Heart right ventricle (tissue), 16 donors: Measurements from ENCODE around the gene YPEL4. TPM values are rescaled to one million over a fixed set of nuclear protein-coding genes. Genes with fewer than 3 reads are reported as not detected.

Experiments used
- ATAC-seq, 8 donors: fragments of 200-7000 bp; cut with Tn5 transposase; one replicate each; pipeline ENCODE4 v1.9.1; 2020; ENCODE audit warnings: mild to moderate bottlenecking in 8 of 8, moderate library complexity in 8 of 8, moderate number of reproducible peaks in 1 of 8
- DNase-seq, 2 donors: peaks; one replicate each; pipeline ENCODE4 v3.0.0-alpha.2; 2020
- H3K27ac ChIP-seq, 10 donors: fragments of 200-600 bp; sonication (generic) in 2 of 10; one replicate each; pipeline versions ENCODE4 v1.5.0 to v1.8.0; 2020 to 2022; ENCODE audit warnings: mild to moderate bottlenecking in 3 of 10
- H3K27me3 ChIP-seq, 7 donors: fragments of 200-600 bp; one replicate each; pipeline ENCODE4 v1.8.0; 2021 to 2022; ENCODE audit warnings: mild to moderate bottlenecking in 2 of 7
- H3K36me3 ChIP-seq, 9 donors: fragments of 200-600 bp; sonication (generic) in 1 of 9; one replicate each; pipeline versions ENCODE4 v1.5.0 to v1.8.0; 2020 to 2022; ENCODE audit warnings: mild to moderate bottlenecking in 2 of 9
- H3K4me1 ChIP-seq, 9 donors: fragments of 200-600 bp; sonication (generic) in 1 of 9; one replicate each; pipeline versions ENCODE4 v1.5.0 to v1.8.0; 2020 to 2022; ENCODE audit warnings: mild to moderate bottlenecking in 4 of 9
- H3K4me3 ChIP-seq, 10 donors: fragments of 200-600 bp; sonication (generic) in 2 of 10; one replicate each; pipeline versions ENCODE4 v1.5.0 to v1.8.0; 2020 to 2022; ENCODE audit warnings: mild to moderate bottlenecking in 7 of 10, moderate library complexity in 2 of 10
- H3K9me3 ChIP-seq, 11 donors: fragments of 200-600 bp in 10 of 11; sonication (generic) in 2 of 11; one replicate each; pipeline versions ENCODE4 v1.5.0 to v1.8.0; 2013 to 2022; ENCODE audit warnings: mild to moderate bottlenecking in 2 of 11, control low read depth in 1 of 11, moderate library complexity in 1 of 11
- WGBS, 2 donors: extraction: QIAGEN DNeasy Blood & Tissue Kit; methylation state at CpG; one replicate each; pipeline ENCODE4 v1.1.7; 2013; ENCODE audit warnings: inconsistent platforms in 1 of 2; 5-methylcytosine and 5-hydroxymethylcytosine counted together
- intact Hi-C, 10 donors: fragments of 100-400 bp; cut with DNase I; formaldehyde crosslinking; loops; one replicate each; pipeline versions ENCODE4 v1.11.1 to v1.14.2; 2022
- polyA plus RNA-seq, 2 donors: library from polyadenylated mRNA; stranded (reverse); fragments of 200-250 nt; gene quantifications; one replicate each; pipeline ENCODE4 v1.2.3, GENCODE V29; 2013
- total RNA-seq, 10 donors: library from RNA; stranded (reverse); fragmentation: NEBNext Ultra II Directional in 3 of 10; extraction: Animal tissue kit (Norgen Biotek cat#: 25700) in 3 of 10; gene quantifications; one replicate each; pipeline versions ENCODE4 v1.2.1 to v1.2.4, GENCODE V29; 2021 to 2023
- TF ChIP-seq, protein P1 (sequence below), 9 donors: fragments of 200-600 bp; sonication (generic) in 2 of 9; IDR thresholded peaks; one replicate each; pipeline versions ENCODE4 v1.5.0 to v1.8.0; 2021 to 2022; ENCODE audit warnings: antibody characterized with exemption in 9 of 9, mild to moderate bottlenecking in 5 of 9, moderate library complexity in 1 of 9
- donor health status: Arrhythmogenic right ventricular cardiomyopathy.
- donor health status: ischemic (EF 13 %, LVEDD 7.1; RV severe dilation, severe dysfunction).
- donor health status: healthy with polysubstance abuse.
- donor health status: DM: no; HTN: yes; CAD: no.
- donor health status: DM: no; HTN: no; CAD: no.
- donor health status: ischemic (EF 25% LVEDD 6.9; RV normal size, moderate dysfunction).
- donor health status: ischemic (EF 25% LVEDD 5.7; RV mildly dilated, moderate dysfunction).
- donor health status: healthy.
- donor health status: DM: yes; HTN: yes; CAD: no.
- donor health status: Ischemic cardiomyopathy.
- donor health status: ischemic (EF 35%, LVEDD 5.7; RV mildly dilated, moderate dysfunction).
- donor health status: nonischemic (EF 11% LVEDD 7.7; RV severe dilation, severe dysfunction).
- donor health status: DM: yes; HTN: yes; CAD: no.
- donor health status: PGD.
- donor health status: ischemic (EF 29% LVEDD 5.4; RV normal size, mild dysfunction).
- donor health status: nonischemic (EF 23%, LVEDD 6.1; RV moderate dilation, normal function).

YPEL4 gene
- total and polyA plus RNA-seq, 12 donors: 0.17 to 3.4 (median 0.55) TPM; not detected in 1

DNA sequence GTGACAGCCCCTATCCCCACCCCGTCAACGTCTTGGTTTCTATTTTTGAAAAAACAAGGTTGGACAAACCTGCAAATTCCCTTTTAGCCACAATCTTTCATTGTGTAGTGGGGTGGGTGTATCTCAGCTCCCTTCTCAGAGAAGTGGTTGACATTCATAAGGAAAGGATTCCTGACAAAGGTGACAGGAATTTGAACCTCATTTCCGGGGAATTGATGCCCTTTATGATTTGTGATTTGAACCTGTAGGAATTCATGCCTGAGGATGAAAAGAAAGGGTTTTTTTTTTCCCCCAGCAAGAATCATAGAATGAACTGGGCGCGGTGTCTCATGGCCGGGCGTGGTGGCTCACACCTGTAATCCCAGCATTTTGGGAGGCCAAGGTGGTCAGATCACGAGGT, 14.5 kb downstream of the YPEL4 start:
- DNase-seq (no peak), ATAC-seq (no peak)
- intact Hi-C loops: no loop called here
- H3K4me1 ChIP-seq: peaks cover 8 to 22% (median 19%) of the 10 kb centered on the region in 9 donors
- no peaks in the 10 kb centered on the region for H3K9me3 ChIP-seq
- H3K27ac ChIP-seq: no peak overlapping the region
- no peak overlapping the region for H3K4me3 ChIP-seq
- 87 to 89% methylated on average over 8 of the region's 8 CpGs for WGBS, 2 donors
- peaks cover 0 to 42% (median 0%) of the 10 kb centered on the region in 7 donors for H3K27me3 ChIP-seq
- TF ChIP-seq, protein P1, sequence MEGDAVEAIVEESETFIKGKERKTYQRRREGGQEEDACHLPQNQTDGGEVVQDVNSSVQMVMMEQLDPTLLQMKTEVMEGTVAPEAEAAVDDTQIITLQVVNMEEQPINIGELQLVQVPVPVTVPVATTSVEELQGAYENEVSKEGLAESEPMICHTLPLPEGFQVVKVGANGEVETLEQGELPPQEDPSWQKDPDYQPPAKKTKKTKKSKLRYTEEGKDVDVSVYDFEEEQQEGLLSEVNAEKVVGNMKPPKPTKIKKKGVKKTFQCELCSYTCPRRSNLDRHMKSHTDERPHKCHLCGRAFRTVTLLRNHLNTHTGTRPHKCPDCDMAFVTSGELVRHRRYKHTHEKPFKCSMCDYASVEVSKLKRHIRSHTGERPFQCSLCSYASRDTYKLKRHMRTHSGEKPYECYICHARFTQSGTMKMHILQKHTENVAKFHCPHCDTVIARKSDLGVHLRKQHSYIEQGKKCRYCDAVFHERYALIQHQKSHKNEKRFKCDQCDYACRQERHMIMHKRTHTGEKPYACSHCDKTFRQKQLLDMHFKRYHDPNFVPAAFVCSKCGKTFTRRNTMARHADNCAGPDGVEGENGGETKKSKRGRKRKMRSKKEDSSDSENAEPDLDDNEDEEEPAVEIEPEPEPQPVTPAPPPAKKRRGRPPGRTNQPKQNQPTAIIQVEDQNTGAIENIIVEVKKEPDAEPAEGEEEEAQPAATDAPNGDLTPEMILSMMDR (IDR thresholded peaks at IDR 0.05): no peak
- no peaks in the 10 kb centered on the region for H3K36me3 ChIP-seq

DNA sequence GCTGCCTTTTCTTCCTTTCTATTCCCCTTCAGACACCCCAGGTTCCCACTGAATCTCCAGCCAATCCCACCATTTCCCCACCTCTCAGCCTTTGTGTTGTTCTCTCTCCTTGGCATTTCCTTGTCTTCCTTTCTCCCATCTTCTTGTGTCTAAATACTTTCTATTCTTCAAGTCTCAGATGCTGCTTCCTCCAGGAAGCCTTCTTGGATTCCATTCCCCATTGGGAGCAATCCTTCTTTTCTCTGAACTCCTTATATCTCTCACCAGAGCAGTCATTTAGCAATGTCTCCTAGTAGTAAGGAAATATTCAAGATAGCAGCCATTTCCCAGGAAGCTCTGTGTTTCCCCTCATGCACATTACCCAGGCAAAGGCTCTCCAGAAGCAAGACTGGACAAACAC, 15.4 kb downstream of the YPEL4 start:
- ATAC-seq: no peak
- Histone ChIP-seq H3K27ac (no peak overlapping the region), H3K4me1 (peaks cover 5 to 13% (median 10%) of the 10 kb centered on the region in 9 donors), H3K4me3 (no peak overlapping the region), H3K27me3 (peaks cover 0 to 32% (median 0%) of the 10 kb centered on the region in 7 donors), H3K36me3 (no peaks in the 10 kb centered on the region), H3K9me3 (no peaks in the 10 kb centered on the region)
- TF ChIP-seq, protein P1 (IDR thresholded peaks at IDR 0.05): no peak
- intact Hi-C loops: no loop called here
- DNase-seq: no peak

DNA sequence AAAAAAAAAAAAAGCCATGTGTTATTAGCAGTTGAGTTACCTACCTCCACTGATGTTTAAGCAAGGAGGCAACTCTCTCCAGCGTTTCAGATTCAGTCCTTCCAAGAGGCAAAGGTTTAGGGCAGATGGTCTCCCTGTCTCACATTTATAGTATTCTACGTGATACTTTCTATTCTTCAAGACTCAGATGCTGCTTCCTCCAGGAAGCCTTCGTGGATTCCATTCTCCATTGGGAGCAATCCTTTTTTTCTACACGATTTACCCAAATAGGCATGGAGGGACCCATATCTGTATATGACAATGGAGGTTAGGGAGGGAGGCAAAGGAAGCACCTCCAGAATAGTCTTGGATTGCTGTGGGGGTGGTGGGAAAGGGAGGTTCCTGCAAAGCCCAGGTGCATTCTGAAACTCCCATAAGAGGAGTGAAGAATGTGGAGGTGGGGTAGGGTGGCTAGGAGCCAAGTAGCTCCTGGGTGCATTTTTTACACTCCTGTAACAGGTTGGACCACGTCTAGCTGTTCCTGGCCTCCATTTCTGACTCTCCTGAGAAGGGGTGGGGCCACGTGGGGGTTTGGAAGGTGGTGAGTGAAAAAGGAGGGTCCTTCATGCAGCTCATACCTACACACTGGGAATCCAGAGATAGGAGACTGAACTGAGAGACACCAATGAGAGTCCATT, 16.2 kb downstream of the YPEL4 start:
- Histone ChIP-seq H3K36me3 (no peaks in the 10 kb centered on the region), H3K4me3 (no peak overlapping the region), H3K27ac (no peak overlapping the region), H3K9me3 (no peaks in the 10 kb centered on the region), H3K27me3 (peaks cover 0 to 27% (median 0%) of the 10 kb centered on the region in 7 donors), H3K4me1 (peaks cover 4 to 9% (median 7%) of the 10 kb centered on the region in 9 donors)
- DNase-seq: no peak
- ATAC-seq: no peak
- TF ChIP-seq, protein P1 (IDR thresholded peaks at IDR 0.05): no peak
- WGBS, 2 donors: 78 to 85% methylated on average over 6 of the region's 6 CpGs
- intact Hi-C loops: no loop called here

DNA sequence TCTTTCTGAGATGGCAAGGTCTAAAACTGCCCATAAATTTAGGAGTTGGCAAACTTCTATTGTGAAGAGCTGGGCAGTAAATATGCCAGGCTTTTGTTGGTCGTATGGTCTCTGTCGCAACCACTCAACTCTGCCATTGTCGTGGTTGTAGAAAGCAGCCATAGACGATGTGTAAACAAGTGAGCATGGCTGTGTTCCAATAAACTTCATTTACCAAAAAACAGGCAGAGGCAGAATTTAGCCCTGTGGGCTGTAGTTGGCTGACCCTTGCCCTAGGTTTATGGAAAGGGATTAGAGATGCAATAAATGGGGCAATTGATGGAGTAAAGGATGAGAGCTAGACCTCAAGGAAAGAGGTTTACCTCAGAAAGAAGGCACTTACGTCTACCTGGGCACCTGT, 17.6 kb downstream of the YPEL4 start:
- intact Hi-C loops: no loop called here
- Histone ChIP-seq H3K4me3 (no peak overlapping the region), H3K27ac (no peak overlapping the region), H3K27me3 (peaks cover 0 to 13% (median 0%) of the 10 kb centered on the region in 7 donors), H3K36me3 (no peaks in the 10 kb centered on the region), H3K9me3 (no peaks in the 10 kb centered on the region), H3K4me1 (no peaks in the 10 kb centered on the region)
- no peak for ATAC-seq
- no peak for DNase-seq
- TF ChIP-seq, protein P1 (IDR thresholded peaks at IDR 0.05): no peak
- WGBS, 2 donors: 77 to 79% methylated on average over 5 of the region's 5 CpGs
